IMR-90 (cell line): Measurements from ENCODE around the gene CDH3. TPM values are rescaled to one million over a fixed set of nuclear protein-coding genes. Genes with fewer than 3 reads are reported as not detected.

ENCODE experiments used
- ATAC-seq: fragments of 200-7000 bp; cut with Tn5 transposase; 2 replicates; pipeline ENCODE4 v1.9.1; 2020; ENCODE audit warnings: low read depth, mild to moderate bottlenecking, moderate library complexity
- BruUV-seq: library from RNA; stranded (reverse); fragments of 400-500 nt; replicated peaks from 2 replicates; lab custom pipeline; 2021; lab: Mats Ljungman, UMichigan
- CTCF ChIA-PET: fragments of 300-600 bp; formaldehyde crosslinking; extraction: SDS; loops from one replicate; lab custom pipeline; 2021; ENCODE audit warnings: antibody characterized with exemption; lab: Yijun Ruan, JAX
- POLR2A ChIA-PET: fragments of 300-600 bp; sonication (Branson Sonifier 250); formaldehyde crosslinking; loops from one replicate; lab custom pipeline; 2022; ENCODE audit warnings: antibody characterized with exemption; ENCODE audit not compliant: unreplicated experiment; lab: Charles Lee
- DNase-seq: peaks from one replicate; pipeline ENCODE4 v3.0.0; 2013
- H2AFZ ChIP-seq: replicated peaks from 2 replicates; pipeline ENCODE3; 2013; ENCODE audit warnings: low read length, mild to moderate bottlenecking; ENCODE audit not compliant: poor library complexity
- H2AK5ac ChIP-seq: 2 replicates; pipeline ENCODE4 v1.6.1; 2013; ENCODE audit warnings: low read depth, low read length, inconsistent platforms
- H2AK9ac ChIP-seq: replicated peaks from 2 replicates; pipeline ENCODE3; 2013; ENCODE audit warnings: mild to moderate bottlenecking, low read depth, low read length, moderate library complexity; ENCODE audit not compliant: poor library complexity
- H2BK120ac ChIP-seq: 2 replicates; pipeline ENCODE4 v1.6.1; 2013; ENCODE audit warnings: low read depth, low read length, inconsistent platforms
- H2BK15ac ChIP-seq: 3 replicates; pipeline ENCODE4 v1.6.1; 2013; ENCODE audit warnings: low read depth, low read length, inconsistent platforms
- H2BK20ac ChIP-seq: 2 replicates; pipeline ENCODE4 v1.6.1; 2013; ENCODE audit warnings: low read depth, mild to moderate bottlenecking, inconsistent platforms, low read length, moderate library complexity
- H2BK5ac ChIP-seq: 2 replicates; pipeline ENCODE4 v1.6.1; 2013; ENCODE audit warnings: mild to moderate bottlenecking, low read depth, low read length, inconsistent platforms; ENCODE audit not compliant: poor library complexity, severe bottlenecking
- H3K14ac ChIP-seq: replicated peaks from 2 replicates; pipeline ENCODE4 v1.6.1; 2013; ENCODE audit warnings: low read depth, low read length, inconsistent platforms
- H3K18ac ChIP-seq: 2 replicates; pipeline ENCODE4 v1.6.1; 2013; ENCODE audit warnings: low read depth, low read length, control low read depth
- H3K23ac ChIP-seq: 2 replicates; pipeline ENCODE4 v1.6.1; 2013; ENCODE audit warnings: low read depth, low read length, inconsistent platforms
- H3K27ac ChIP-seq: 2 replicates; pipeline ENCODE4 v1.5.1; 2013; ENCODE audit warnings: mild to moderate bottlenecking, control low read depth, low read length; ENCODE audit not compliant: insufficient read depth
- H3K27me3 ChIP-seq: 2 replicates; pipeline ENCODE4 v1.6.1; 2013; ENCODE audit warnings: low read length; ENCODE audit not compliant: control insufficient read depth, insufficient read depth
- H3K36me3 ChIP-seq: 2 replicates; pipeline ENCODE4 v1.6.1; 2013; ENCODE audit warnings: low read length, mixed read lengths; ENCODE audit not compliant: control insufficient read depth, insufficient read depth
- H3K4ac ChIP-seq: 2 replicates; pipeline ENCODE4 v1.6.1; 2013; ENCODE audit warnings: low read depth, low read length, inconsistent platforms
- H3K4me1 ChIP-seq: 2 replicates; pipeline ENCODE4 v1.6.1; 2013; ENCODE audit warnings: low read length, mixed read lengths; ENCODE audit not compliant: control insufficient read depth, insufficient read depth
- H3K4me2 ChIP-seq: 2 replicates; pipeline ENCODE4 v1.6.1; 2013; ENCODE audit warnings: low read depth, mild to moderate bottlenecking, control low read depth, low read length, moderate library complexity
- H3K4me3 ChIP-seq: 2 replicates; pipeline ENCODE4 v1.5.1; 2013; ENCODE audit warnings: low read depth, mild to moderate bottlenecking, control low read depth, low read length, moderate library complexity; ENCODE audit not compliant: insufficient read depth
- H3K56ac ChIP-seq: 2 replicates; pipeline ENCODE4 v1.6.1; 2013; ENCODE audit warnings: low read length, inconsistent platforms; ENCODE audit not compliant: insufficient read depth; ENCODE audit errors: extremely low read depth
- H3K79me1 ChIP-seq, 2 experiments: 2 replicates each; pipeline ENCODE4 v1.6.1; 2013; ENCODE audit warnings: low read length in 2 of 2, inconsistent platforms in 1 of 2, low read depth in 1 of 2
- H3K9ac ChIP-seq: 2 replicates; pipeline ENCODE4 v1.6.1; 2013; ENCODE audit warnings: low read depth, low read length, control low read depth
- H3K9me1 ChIP-seq: 2 replicates; pipeline ENCODE4 v1.6.1; 2013; ENCODE audit warnings: low read length, inconsistent platforms; ENCODE audit not compliant: insufficient read depth
- H3K9me3 ChIP-seq: 2 replicates; pipeline ENCODE4 v1.6.1; 2013; ENCODE audit warnings: low read length; ENCODE audit not compliant: control insufficient read depth, insufficient read depth
- H4K20me1 ChIP-seq: 2 replicates; pipeline ENCODE4 v1.6.1; 2013; ENCODE audit warnings: low read length, inconsistent platforms; ENCODE audit not compliant: insufficient read depth
- H4K5ac ChIP-seq: 2 replicates; pipeline ENCODE4 v1.6.1; 2013; ENCODE audit warnings: mild to moderate bottlenecking, low read depth, low read length, control low read depth
- H4K8ac ChIP-seq, 2 experiments: 2 replicates each; pipeline ENCODE4 v1.6.1; 2013; ENCODE audit warnings: low read depth in 2 of 2, low read length in 2 of 2, control low read depth in 1 of 2, inconsistent platforms in 1 of 2
- H4K91ac ChIP-seq: 2 replicates; pipeline ENCODE4 v1.6.1; 2013; ENCODE audit warnings: low read depth, low read length, inconsistent platforms; ENCODE audit not compliant: insufficient read depth
- CHD1 ChIP-seq: IDR thresholded peaks from 2 replicates; pipeline ENCODE4 v1.6.1; 2012; ENCODE audit warnings: low read depth, low read length, improper control_type of control experiment
- RCOR1 ChIP-seq: IDR thresholded peaks from 2 replicates; pipeline ENCODE4 v1.6.1; 2012; ENCODE audit warnings: mild to moderate bottlenecking, low read length, improper control_type of control experiment; ENCODE audit not compliant: insufficient replicate concordance
- WGBS, 2 experiments: methylation state at CpG; one replicate each; pipeline versions ENCODE4 v1.1.5 to v1.1.7; 2013; ENCODE audit warnings: missing lambda C conversion rate in 2 of 2; ENCODE audit not compliant: insufficient read length in 1 of 2; ENCODE audit errors: extremely low coverage in 2 of 2; 5-methylcytosine and 5-hydroxymethylcytosine counted together
- dilution Hi-C: fragments of 300-500 bp; cut with HindIII; formaldehyde crosslinking; loops from one replicate; pipeline ENCODE4 v1.14.3; 2018; ENCODE audit warnings: low sequenced_read_pairs; ENCODE audit not compliant: unreplicated experiment
- in situ Hi-C: fragments of 300-500 bp; cut with MboI; formaldehyde crosslinking; loops from 3 replicates; pipeline ENCODE4 v1.14.3; 2019; ENCODE audit warnings: low sequenced_read_pairs, inconsistent platforms, mixed read lengths
- intact Hi-C: fragments of 100-400 bp; cut with micrococcal nuclease; formaldehyde crosslinking; loops from 2 replicates; pipeline ENCODE4 v1.10.0; 2022
- polyA plus RNA-seq, 3 experiments: library from polyadenylated mRNA; depleted of rRNA; stranded (reverse); fragments of >200 nt; gene quantifications; 2 replicates each; pipeline ENCODE4 v1.2.3, GENCODE V29; 2012; ENCODE audit warnings: low replicate concordance in 1 of 3
- total RNA-seq: library from RNA; depleted of rRNA; stranded (reverse); fragments of >200 nt; gene quantifications from 2 replicates; pipeline ENCODE4 v1.2.3, GENCODE V29; 2012

Gene CDH3
- total and polyA plus RNA-seq, 2 of the 4 experiments (the other 2 are of a cell fraction) = not detected

- Histone ChIP-seq H3K27ac (no peak overlapping the region), H3K9me1 (no peaks in the 10 kb centered on the region), H4K91ac (no peak overlapping the region), H2AFZ (no peak overlapping the region), H2BK15ac (no peak overlapping the region), H2AK9ac (no peak overlapping the region), H3K4me2 (no peak overlapping the region), H3K23ac (no peak overlapping the region), H3K36me3 (no peaks in the 10 kb centered on the region), H2AK5ac (no peak overlapping the region), H4K8ac (no peak overlapping the region), H3K79me1 (no peaks in the 10 kb centered on the region), H3K9ac (no peak overlapping the region), H4K5ac (no peak overlapping the region), H3K4me3 (no peak overlapping the region), H2BK20ac (no peak overlapping the region), H2BK5ac (no peak overlapping the region), H3K18ac (no peak overlapping the region), H3K9me3 (peaks cover 2% of the 10 kb centered on the region; the same call in 1 of the 2 replicates), H2BK120ac (no peak overlapping the region), H3K4ac (no peak overlapping the region), H3K27me3 (peaks cover 2% of the 10 kb centered on the region; the same call in 1 of the 2 replicates), H3K14ac (no peak overlapping the region), H3K4me1 (no peaks in the 10 kb centered on the region), H3K56ac (no peak overlapping the region), H4K20me1 (no peaks in the 10 kb centered on the region)
- dilution Hi-C loops = no loop called here
- POLR2A ChIA-PET = no interaction called here
- DNase-seq (no peak), ATAC-seq (no peak)
- in situ Hi-C loops = no loop called here
- no CpG with 5 or more reads among the region's 2 CpGs for WGBS, 2 experiments
- no TSS peak for BruUV-seq
- TF ChIP-seq RCOR1 = no peak
- no peak for TF ChIP-seq CHD1
- intact Hi-C loops = no loop called here
- CTCF ChIA-PET = no interaction called here
Measured at GRCh38 chr16:68681038-68681437, 35.9 kb downstream of the CDH3 start.
